ENCODE data around the gene EXOSC2.

The EXOSC2 gene

GRCh38 chr9:130707225-130707976, 13.8 kb downstream of the EXOSC2 start:
- Histone ChIP-seq H3K4me2 (no peak overlapping the region), H3K4me1 (peaks cover 5% of the 10 kb centered on the region), H3K27me3 (no peaks in the 10 kb centered on the region), H3K9me3 (no peaks in the 10 kb centered on the region), H3K27ac (no peak overlapping the region), H3K9ac (no peak overlapping the region), H4K20me1 (peaks cover 47% of the 10 kb centered on the region), H3K36me3 (peaks cover 59% of the 10 kb centered on the region), H3K4me3 (no peak overlapping the region)
- TF ChIP-seq Cebpa-rat (IDR thresholded peaks at IDR 0.05): no peak

GRCh38 chr9:130710822-130711352, 17.3 kb downstream of the EXOSC2 start:
- Histone ChIP-seq H3K36me3 (peaks cover 24% of the 10 kb centered on the region), H3K4me3 (no peak overlapping the region), H3K9me3 (no peaks in the 10 kb centered on the region), H3K4me2 (no peak overlapping the region), H3K4me1 (peaks cover 30% of the 10 kb centered on the region), H3K27me3 (no peaks in the 10 kb centered on the region), H3K27ac (no peak overlapping the region), H4K20me1 (peaks cover 31% of the 10 kb centered on the region), H3K9ac (no peak overlapping the region)
- no peak for TF ChIP-seq Cebpa-rat (IDR thresholded peaks at IDR 0.05)

DNA sequence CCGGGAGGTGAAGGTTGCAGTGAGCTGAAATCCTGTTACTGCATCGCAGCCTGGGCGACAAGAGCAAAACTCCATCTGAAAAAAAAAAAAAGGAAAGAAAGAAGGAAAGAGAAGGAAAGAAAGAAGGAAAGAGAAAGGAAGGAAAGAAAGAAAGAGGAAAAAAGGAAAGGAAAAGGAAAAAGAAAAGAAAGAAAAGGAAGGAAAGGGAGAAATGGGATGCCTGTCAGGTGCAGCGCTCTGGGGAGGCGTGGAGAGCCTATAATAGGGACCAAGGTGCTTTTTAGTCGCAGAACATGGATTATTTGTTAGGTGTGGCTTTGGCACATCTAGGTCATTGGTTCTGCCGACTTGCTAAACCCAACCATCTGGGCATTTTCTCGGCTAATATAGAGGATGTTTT, 17.9 kb downstream of the EXOSC2 start:
- Histone ChIP-seq H3K9me3 (no peaks in the 10 kb centered on the region), H3K4me2 (no peak overlapping the region)
- TF ChIP-seq Cebpa-rat (IDR thresholded peaks at IDR 0.05): no peak

GRCh38 chr9:130712564-130713285, 19.1 kb downstream of the EXOSC2 start:
- H3K27me3 ChIP-seq: no peaks in the 10 kb centered on the region
- H3K4me2 ChIP-seq: peak overlapping the region; percentile 97
- H3K36me3 ChIP-seq: peaks cover 12% of the 10 kb centered on the region; the same call in 1 of the 2 replicates
- H4K20me1 ChIP-seq: peaks cover 32% of the 10 kb centered on the region
- no peak for TF ChIP-seq Cebpa-rat (IDR thresholded peaks at IDR 0.05)
- peak overlapping the region; percentile 100 for H3K4me3 ChIP-seq
- H3K27ac ChIP-seq: peak overlapping the region; percentile 98
- no peaks in the 10 kb centered on the region for H3K9me3 ChIP-seq
- peak overlapping the region; percentile 97 for H3K9ac ChIP-seq
- H3K4me1 ChIP-seq: peaks cover 48% of the 10 kb centered on the region

More for the DNA sequence above, 17.9 kb downstream of the EXOSC2 start:
- H3K4me1 ChIP-seq: peaks cover 36% of the 10 kb centered on the region
- H3K9ac ChIP-seq: no peak overlapping the region
- no peak overlapping the region for H3K27ac ChIP-seq
- H3K27me3 ChIP-seq: no peaks in the 10 kb centered on the region
- peaks cover 32% of the 10 kb centered on the region for H4K20me1 ChIP-seq
- H3K4me3 ChIP-seq: no peak overlapping the region
- peaks cover 18% of the 10 kb centered on the region for H3K36me3 ChIP-seq

GRCh38 chr9:130713286-130713960, 19.8 kb downstream of the EXOSC2 start:
- H3K9ac ChIP-seq: peak overlapping the region; percentile 97
- no peak for TF ChIP-seq Cebpa-rat (IDR thresholded peaks at IDR 0.05)
- H3K4me2 ChIP-seq: peak overlapping the region; percentile 97
- H3K36me3 ChIP-seq: peaks cover 5% of the 10 kb centered on the region; the same call in 1 of the 2 replicates
- no peaks in the 10 kb centered on the region for H3K27me3 ChIP-seq
- H3K4me1 ChIP-seq: peaks cover 48% of the 10 kb centered on the region
- H3K4me3 ChIP-seq: peak overlapping the region; percentile 100
- H3K9me3 ChIP-seq: no peaks in the 10 kb centered on the region
- H3K27ac ChIP-seq: peak overlapping the region; percentile 98
- H4K20me1 ChIP-seq: peaks cover 34% of the 10 kb centered on the region; the same call in 1 of the 2 replicates

DNA sequence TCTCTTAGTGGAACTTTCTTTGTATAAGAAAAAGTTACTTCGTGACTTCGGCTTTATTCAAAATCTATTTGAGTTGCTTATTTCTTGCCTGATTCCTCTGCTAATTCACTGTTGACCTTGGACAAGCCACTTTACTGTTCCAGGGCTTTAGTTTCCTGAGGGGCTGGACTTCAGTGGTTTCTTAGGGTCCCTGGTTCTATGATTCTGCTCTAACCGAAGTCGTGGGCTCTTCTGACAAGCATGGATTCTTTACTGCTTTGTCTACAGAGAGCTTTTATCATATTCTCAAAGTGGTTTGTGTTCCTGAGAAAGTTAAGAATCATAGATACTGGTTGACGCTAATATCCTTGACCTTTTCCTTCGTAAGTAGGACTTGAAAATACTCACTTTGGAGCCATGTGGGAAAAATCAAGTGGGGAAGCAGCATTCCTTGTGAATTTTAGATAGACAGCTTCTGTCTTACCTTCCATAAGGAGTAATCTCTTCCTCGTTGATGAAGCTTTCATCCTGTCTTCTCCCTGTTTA, 21.1 kb downstream of the EXOSC2 start:
- Histone ChIP-seq H3K4me2 (peak overlapping the region; percentile 97), H3K27ac (no peak overlapping the region), H3K4me3 (peak overlapping the region; percentile 100), H3K9ac (peak overlapping the region; percentile 97), H3K36me3 (no peaks in the 10 kb centered on the region), H4K20me1 (peaks cover 44% of the 10 kb centered on the region; the same call in 1 of the 2 replicates), H3K9me3 (no peaks in the 10 kb centered on the region), H3K27me3 (no peaks in the 10 kb centered on the region), H3K4me1 (peaks cover 48% of the 10 kb centered on the region)
- no peak for TF ChIP-seq Cebpa-rat (IDR thresholded peaks at IDR 0.05)

GRCh38 chr9:130715270-130715669, 21.7 kb downstream of the EXOSC2 start:
- Histone ChIP-seq H3K9ac (peak overlapping the region; percentile 97), H4K20me1 (peaks cover 49% of the 10 kb centered on the region), H3K36me3 (no peaks in the 10 kb centered on the region), H3K27ac (no peak overlapping the region), H3K27me3 (no peaks in the 10 kb centered on the region), H3K4me1 (peaks cover 48% of the 10 kb centered on the region), H3K9me3 (no peaks in the 10 kb centered on the region), H3K4me3 (peak overlapping the region; percentile 100), H3K4me2 (peak overlapping the region; percentile 97)
- TF ChIP-seq Cebpa-rat (IDR thresholded peaks at IDR 0.05): no peak

DNA sequence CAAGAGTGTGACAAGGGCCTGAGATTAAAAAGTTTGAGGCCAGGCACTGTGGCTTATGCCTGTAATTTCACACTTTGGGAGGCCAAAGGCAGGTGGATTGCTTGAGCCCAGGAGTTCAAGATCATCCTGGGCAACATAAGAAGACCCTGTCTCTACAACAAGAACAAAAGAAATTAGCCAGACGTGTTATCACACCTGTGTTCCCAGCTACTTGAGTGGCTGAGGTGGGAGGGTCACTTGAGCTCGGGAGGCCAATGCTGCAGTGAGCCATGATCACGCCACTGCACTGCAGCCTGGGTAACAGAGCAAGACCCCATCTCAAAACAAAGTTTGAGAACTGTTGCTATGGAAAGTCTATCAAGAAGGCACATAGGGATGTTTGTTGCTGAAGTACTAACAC, 25.0 kb downstream of the EXOSC2 start:
- no peak for TF ChIP-seq Cebpa-rat (IDR thresholded peaks at IDR 0.05)
- Histone ChIP-seq H4K20me1 (peaks cover 54% of the 10 kb centered on the region), H3K4me1 (peaks cover 40% of the 10 kb centered on the region), H3K36me3 (no peaks in the 10 kb centered on the region), H3K4me2 (no peak overlapping the region), H3K9ac (no peak overlapping the region), H3K9me3 (no peaks in the 10 kb centered on the region), H3K4me3 (no peak overlapping the region), H3K27ac (no peak overlapping the region), H3K27me3 (no peaks in the 10 kb centered on the region)

DNA sequence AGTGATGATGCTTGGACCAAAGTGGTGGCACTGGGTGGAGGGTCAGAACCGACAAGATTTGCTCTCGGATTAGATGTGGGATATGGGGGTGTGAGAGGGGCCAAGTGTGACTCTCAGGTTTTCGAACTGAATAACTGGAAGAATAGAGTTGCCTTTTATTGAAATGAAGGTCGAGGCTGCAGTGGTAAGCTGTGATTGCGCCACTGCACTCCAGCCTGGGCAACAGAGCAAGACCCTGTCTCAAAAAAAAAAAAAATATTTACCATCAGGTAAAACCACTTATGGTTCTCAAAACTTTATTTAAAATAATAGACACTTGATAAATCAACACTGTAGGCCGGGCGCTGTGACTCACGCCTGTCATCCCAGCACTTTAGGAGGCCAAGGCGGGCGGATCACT, 27.2 kb downstream of the EXOSC2 start:
- Histone ChIP-seq H3K4me1 (peaks cover 18% of the 10 kb centered on the region), H3K36me3 (no peaks in the 10 kb centered on the region), H3K4me3 (no peak overlapping the region), H3K27ac (no peak overlapping the region), H3K9me3 (no peaks in the 10 kb centered on the region), H3K4me2 (no peak overlapping the region), H3K27me3 (no peaks in the 10 kb centered on the region), H4K20me1 (peaks cover 42% of the 10 kb centered on the region; the same call in 1 of the 2 replicates), H3K9ac (no peak overlapping the region)
- no peak for TF ChIP-seq Cebpa-rat (IDR thresholded peaks at IDR 0.05)

Data from BLaER1 (cell line).